Fibroblast of peridontal ligament (primary cell): ENCODE results near the gene EMILIN2.
A peak's percentile ranks its signal among the peaks of the same experiment; 100 is the strongest.

ENCODE experiments used
- DNase-seq: peaks from one replicate; pipeline ENCODE4 v3.0.0-alpha.2; 2010; ENCODE audit errors: extremely low read depth

Gene EMILIN2

GRCh38 chr18:2900684-2901422 is 54.0 kb downstream of the EMILIN2 start:
- DNase-seq = no peak

- DNase-seq = peak; percentile 88
These were observed 54.7 kb downstream of the EMILIN2 start for GRCh38 chr18:2901423-2901985.

GRCh38 chr18:2902327-2902726 is 55.5 kb downstream of the EMILIN2 start:
- no peak for DNase-seq

GRCh38 chr18:2903006-2903405 is 56.2 kb downstream of the EMILIN2 start:
- DNase-seq = peak; percentile 77

GRCh38 chr18:2905854-2906703 is 59.3 kb downstream of the EMILIN2 start:
- DNase-seq = no peak

GRCh38 chr18:2906704-2907549 is 60.1 kb downstream of the EMILIN2 start:
- no peak for DNase-seq

GRCh38 chr18:2907550-2908135 is 60.8 kb downstream of the EMILIN2 start:
- DNase-seq = no peak

GRCh38 chr18:2908166-2908945 is 61.5 kb downstream of the EMILIN2 start:
- DNase-seq = no peak

- no peak for DNase-seq
These were observed 62.1 kb downstream of the EMILIN2 start for GRCh38 chr18:2908946-2909335.

GRCh38 chr18:2909431-2910140 is 62.8 kb downstream of the EMILIN2 start:
- no peak for DNase-seq

GRCh38 chr18:2910261-2910660 is 63.5 kb downstream of the EMILIN2 start:
- DNase-seq = no peak

- DNase-seq = no peak
These were observed 64.1 kb downstream of the EMILIN2 start for GRCh38 chr18:2910751-2911425.

GRCh38 chr18:2911533-2911932 is 64.7 kb downstream of the EMILIN2 start:
- DNase-seq = no peak

GRCh38 chr18:2912357-2913299 is 65.8 kb downstream of the EMILIN2 start:
- no peak for DNase-seq

- no peak for DNase-seq
These were observed 66.7 kb downstream of the EMILIN2 start for GRCh38 chr18:2913398-2914005.

- DNase-seq = no peak
These were observed 67.5 kb downstream of the EMILIN2 start for GRCh38 chr18:2914185-2914880.

GRCh38 chr18:2914881-2915240 is 68.1 kb downstream of the EMILIN2 start:
- no peak for DNase-seq
